ENCODE measurements around the gene CTNNBIP1. TPM values are rescaled to one million over a fixed set of nuclear protein-coding genes. Genes with fewer than 3 reads are reported as not detected.

Gene CTNNBIP1
- total RNA-seq, 1 experiment from 2014 or later = 44.4 TPM

DNA sequence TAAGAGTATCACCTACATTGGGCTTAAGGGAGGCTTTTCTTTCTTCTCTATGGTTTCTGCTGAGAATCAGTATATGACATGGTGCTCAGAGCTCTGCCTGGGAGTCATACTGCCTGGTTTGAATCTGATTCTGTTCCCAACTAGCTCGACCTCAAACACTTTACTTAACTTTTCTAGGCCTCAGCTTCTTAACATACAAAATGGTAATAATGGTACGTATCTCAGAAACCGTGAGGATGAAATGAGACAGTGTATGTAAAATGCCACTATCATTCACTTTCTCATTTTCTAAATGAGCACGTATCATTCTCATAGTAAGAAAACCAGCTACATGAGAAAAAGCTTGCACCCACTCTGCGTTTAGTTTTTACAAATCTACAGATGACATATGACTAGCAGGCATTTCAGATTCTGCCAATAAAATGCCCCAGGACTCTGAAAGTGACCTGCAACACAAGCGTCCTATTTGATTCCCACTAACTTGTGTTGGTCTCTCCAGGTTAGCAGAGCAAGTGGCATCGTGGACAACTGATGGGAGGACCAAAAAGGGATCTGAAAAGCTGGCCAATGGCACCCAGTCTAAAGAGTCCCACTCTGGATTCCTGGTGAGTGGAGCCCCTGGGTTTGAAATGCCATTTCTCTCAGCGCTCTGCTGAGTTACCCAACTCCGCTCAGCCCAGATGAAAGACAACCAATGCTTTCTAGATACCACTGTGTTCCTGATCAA is 6.1 kb downstream of the CTNNBIP1 start:
- peaks cover 2% of the 10 kb centered on the region; the same call in 1 of the 2 replicates for H3K79me2 ChIP-seq (ENCODE audit: insufficient read depth, low read length)
- no peak overlapping the region for H3K56ac ChIP-seq (ENCODE audit: insufficient read length, low read depth, low read length)
- H3K23ac ChIP-seq (ENCODE audit: insufficient read length, low read depth, low read length) = no peak overlapping the region
- H3K9me3 ChIP-seq (ENCODE audit: control insufficient read depth, low read depth, low read length) = no peaks in the 10 kb centered on the region
- no peaks in the 10 kb centered on the region for H3K79me1 ChIP-seq (ENCODE audit: insufficient read depth, low read depth, low read length, poor library complexity, severe bottlenecking)
- no peak overlapping the region for H4K8ac ChIP-seq (replicated peaks; ENCODE audit: insufficient read length, low read depth, low read length)
- H2BK12ac ChIP-seq (ENCODE audit: insufficient read length, low read depth, low read length) = no peak overlapping the region
- Mint-ChIP-seq H3K27ac (no peak overlapping the region), H3K4me3 (no peak overlapping the region), H3K27me3 (ENCODE audit: low read depth) (no peaks in the 10 kb centered on the region), H3K36me3 (ENCODE audit: insufficient read depth in 1 of 3, low read depth in 3 of 3) (no peaks in the 10 kb centered on the region; a peak in 1 of 7 replicates), H3K4me1 (peaks cover 9 to 25% of the 10 kb centered on the region in 2 experiments), H3K9me3 (no peaks in the 10 kb centered on the region)
- no peak overlapping the region for H2BK15ac ChIP-seq (ENCODE audit: low read depth, low read length)
- no peak overlapping the region for H3K27ac ChIP-seq (ENCODE audit: insufficient read length, low read depth, low read length)
- no peak overlapping the region for H2BK120ac ChIP-seq (ENCODE audit: low read depth, low read length, poor library complexity, severe bottlenecking)
- no peak overlapping the region for H3K4me2 ChIP-seq (ENCODE audit: insufficient read depth, insufficient read length, low read length)
- TF ChIP-seq, protein P1, sequence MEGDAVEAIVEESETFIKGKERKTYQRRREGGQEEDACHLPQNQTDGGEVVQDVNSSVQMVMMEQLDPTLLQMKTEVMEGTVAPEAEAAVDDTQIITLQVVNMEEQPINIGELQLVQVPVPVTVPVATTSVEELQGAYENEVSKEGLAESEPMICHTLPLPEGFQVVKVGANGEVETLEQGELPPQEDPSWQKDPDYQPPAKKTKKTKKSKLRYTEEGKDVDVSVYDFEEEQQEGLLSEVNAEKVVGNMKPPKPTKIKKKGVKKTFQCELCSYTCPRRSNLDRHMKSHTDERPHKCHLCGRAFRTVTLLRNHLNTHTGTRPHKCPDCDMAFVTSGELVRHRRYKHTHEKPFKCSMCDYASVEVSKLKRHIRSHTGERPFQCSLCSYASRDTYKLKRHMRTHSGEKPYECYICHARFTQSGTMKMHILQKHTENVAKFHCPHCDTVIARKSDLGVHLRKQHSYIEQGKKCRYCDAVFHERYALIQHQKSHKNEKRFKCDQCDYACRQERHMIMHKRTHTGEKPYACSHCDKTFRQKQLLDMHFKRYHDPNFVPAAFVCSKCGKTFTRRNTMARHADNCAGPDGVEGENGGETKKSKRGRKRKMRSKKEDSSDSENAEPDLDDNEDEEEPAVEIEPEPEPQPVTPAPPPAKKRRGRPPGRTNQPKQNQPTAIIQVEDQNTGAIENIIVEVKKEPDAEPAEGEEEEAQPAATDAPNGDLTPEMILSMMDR (conservative IDR thresholded peaks at IDR 0.05) = no peak
- no peak overlapping the region for H2AFZ ChIP-seq (ENCODE audit: low read length)
- DNase-seq = no peak
- 0 out of 2 replicates have a peak, but pooled peaks cover 1% of the 10 kb centered on the region for H3K4me1 ChIP-seq (ENCODE audit: insufficient read depth, low read length)
- H3K9ac ChIP-seq (ENCODE audit: extremely low read depth, insufficient read length, low read length) = no peak overlapping the region
- H2AK5ac ChIP-seq (ENCODE audit: insufficient read length, low read length) = no peak overlapping the region
- H3K18ac ChIP-seq (ENCODE audit: insufficient read length, low read depth, low read length) = no peak overlapping the region
- H4K20me1 ChIP-seq (ENCODE audit: control insufficient read depth, insufficient read depth, insufficient read length) = no peaks in the 10 kb centered on the region
- H3K27me3 ChIP-seq (ENCODE audit: insufficient read depth, low read length) = no peaks in the 10 kb centered on the region
- no peak overlapping the region for H4K91ac ChIP-seq (ENCODE audit: insufficient read length, low read depth, low read length)
- no CpG with 5 or more reads among the region's 9 CpGs for WGBS (ENCODE audit: extremely low coverage, insufficient read length, low lambda C conversion rate)
- no peak overlapping the region for H3K14ac ChIP-seq (ENCODE audit: insufficient read depth, low read length)
- H4K5ac ChIP-seq (ENCODE audit: insufficient read length, low read depth, low read length) = no peak overlapping the region
- no peak overlapping the region for H2BK5ac ChIP-seq (ENCODE audit: insufficient read length, low read length)
- H3K23me2 ChIP-seq (ENCODE audit: insufficient read length, low read depth, low read length, poor library complexity, severe bottlenecking) = no peaks in the 10 kb centered on the region
- H3K4ac ChIP-seq (ENCODE audit: low read depth, low read length) = no peak overlapping the region
- H2BK20ac ChIP-seq (ENCODE audit: low read depth, low read length, poor library complexity, severe bottlenecking) = no peak overlapping the region
- no peak overlapping the region for H3T11ph ChIP-seq (ENCODE audit: low read length)
